ENCODE results near the gene TTLL9.
"Not testable (repeated sequence)": the region's sequence is repeated elsewhere in the genome, so short reads cannot be mapped to it uniquely, and the experiment has no call there.

The TTLL9 gene

GRCh38 chr20:31890646-31891045, 20.2 kb downstream of the TTLL9 start:
- no peak for DNase-seq

DNA sequence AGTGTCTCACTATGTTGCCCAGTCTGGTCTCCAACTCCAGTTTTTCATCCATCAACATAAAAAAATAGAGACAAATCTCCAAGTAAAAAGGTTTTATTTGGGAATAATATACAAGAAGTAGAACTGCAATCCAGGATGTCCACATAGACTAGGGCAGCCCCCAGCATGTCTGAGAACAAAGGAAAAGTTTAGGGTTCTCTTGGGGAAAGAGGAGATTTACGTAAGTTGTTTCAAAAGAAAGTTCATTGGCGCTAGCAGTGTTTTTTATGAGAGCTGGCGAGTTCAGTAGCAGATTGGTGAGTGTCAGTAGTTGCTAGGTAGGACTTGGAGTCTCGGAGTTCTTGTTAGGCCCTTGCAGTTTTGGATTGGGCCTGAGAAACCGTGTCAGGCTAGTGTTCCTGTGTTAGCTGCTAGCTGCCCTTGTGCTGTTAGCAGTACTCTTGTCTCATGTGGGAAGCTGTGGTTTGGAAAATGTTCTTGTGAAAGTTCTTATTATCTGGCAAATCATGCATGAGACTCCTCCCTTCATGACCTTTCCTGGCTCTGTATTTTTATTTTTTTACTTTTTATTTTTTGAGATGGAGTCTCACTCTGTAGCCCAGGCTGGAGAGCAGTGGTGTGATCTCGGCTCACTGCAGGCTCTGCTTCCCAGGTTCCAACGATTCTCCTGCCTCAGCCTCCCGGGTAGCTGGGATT, 24.7 kb downstream of the TTLL9 start:
- peak; percentile 33 for DNase-seq

GRCh38 chr20:31896049-31896448, 25.6 kb downstream of the TTLL9 start:
- DNase-seq = no peak

GRCh38 chr20:31897541-31897940, 27.1 kb downstream of the TTLL9 start:
- DNase-seq = no peak

- DNase-seq = no peak
These were observed 31.2 kb downstream of the TTLL9 start for GRCh38 chr20:31901615-31902014.

DNA sequence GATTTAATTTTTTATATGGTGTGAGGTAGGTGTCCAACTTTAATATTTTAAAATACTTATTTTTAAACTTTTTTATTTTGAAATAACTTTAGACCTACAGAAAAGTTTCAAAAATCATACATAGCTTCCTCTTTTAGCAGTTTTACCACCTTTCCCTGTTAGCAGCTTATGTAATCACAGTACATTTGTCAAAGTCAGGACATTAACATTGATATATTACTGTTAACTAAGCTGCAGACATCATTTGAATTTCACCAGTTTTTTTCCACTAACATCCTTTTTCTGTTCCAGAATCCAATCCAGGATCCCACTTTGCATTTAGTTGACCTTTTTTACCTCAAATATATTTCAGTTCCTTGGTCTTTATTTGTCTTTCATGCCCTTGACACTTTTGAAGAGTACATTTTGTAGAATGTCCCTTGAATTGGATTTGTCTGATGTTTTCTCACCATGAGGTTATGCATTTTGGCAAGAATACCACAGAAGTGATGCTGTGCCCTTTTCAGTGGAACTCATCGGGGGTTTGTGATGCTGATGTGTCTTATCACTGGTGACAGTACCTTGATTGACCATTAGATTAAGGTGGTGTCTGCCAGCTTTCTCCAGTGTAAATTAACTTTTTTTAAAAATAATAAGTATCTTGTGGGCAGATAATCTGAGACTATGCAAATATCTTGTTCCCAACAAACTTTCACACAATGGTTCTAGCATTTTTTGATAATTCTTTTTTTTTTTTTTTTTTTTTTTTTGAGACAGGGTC, 33.4 kb downstream of the TTLL9 start:
- DNase-seq = no peak

- DNase-seq = no peak
These were observed 35.6 kb downstream of the TTLL9 start for GRCh38 chr20:31906001-31906400.

- no peak for DNase-seq
These were observed 36.6 kb downstream of the TTLL9 start for GRCh38 chr20:31907046-31907445.

DNA sequence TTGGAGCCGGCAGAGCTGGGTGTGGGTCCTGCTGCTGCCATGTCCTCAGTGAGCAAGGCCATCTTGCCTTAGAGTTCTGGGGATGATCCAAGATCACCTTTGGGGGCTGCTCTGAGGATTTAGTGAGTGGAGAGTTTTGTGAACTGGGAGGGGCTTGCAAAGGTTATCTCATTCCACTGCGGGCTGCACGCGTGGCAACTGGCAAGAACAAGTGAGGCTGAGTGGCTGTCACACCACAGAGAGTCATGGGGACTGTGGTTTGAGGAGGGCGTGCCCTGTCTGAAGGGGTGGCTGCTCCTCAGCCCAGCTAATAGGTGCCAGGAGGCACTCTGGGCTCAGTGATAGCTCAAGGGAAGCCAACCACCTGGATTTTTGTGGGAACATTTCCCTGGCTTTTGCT, 37.6 kb downstream of the TTLL9 start:
- no peak for DNase-seq

- DNase-seq = no peak
These were observed 38.0 kb downstream of the TTLL9 start for GRCh38 chr20:31908424-31908823.

DNA sequence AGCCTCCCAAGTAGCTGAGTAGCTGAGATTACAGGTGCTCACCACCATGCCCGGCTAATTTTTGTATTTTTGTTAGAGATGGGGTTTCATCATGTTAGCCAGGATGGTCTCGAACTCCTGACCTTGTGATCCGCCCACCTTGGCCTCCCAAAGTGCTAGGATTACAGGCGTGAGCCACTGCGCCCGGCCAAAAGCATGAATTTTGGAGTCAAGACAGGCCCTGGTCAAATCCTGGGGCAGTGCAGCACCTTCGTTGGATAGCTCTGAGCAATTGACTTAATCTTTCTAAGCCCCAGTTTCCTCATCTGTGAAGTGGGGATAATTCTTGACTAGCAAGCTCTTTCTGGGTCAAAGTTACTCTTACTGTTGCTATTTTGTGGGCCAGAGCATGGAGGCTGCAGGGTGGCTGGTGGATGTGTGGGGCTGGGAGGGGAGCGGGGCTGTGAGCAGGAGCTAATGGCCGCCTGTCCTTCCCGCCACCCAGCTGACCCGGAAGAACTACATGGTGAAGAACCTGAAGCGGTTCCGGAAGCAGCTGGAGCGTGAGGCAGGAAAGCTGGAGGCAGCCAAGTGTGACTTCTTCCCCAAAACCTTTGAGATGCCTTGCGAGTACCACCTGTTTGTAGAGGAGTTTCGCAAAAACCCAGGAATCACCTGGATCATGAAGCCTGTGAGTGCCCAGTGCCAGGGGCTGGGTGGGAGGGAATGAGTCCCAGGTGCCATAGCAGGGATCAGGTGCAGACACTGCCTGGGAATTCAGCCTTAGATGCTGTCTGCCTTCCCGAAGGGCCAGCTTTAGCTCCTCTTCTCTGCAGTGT, 39.0 kb downstream of the TTLL9 start:
- no peak for DNase-seq

DNA sequence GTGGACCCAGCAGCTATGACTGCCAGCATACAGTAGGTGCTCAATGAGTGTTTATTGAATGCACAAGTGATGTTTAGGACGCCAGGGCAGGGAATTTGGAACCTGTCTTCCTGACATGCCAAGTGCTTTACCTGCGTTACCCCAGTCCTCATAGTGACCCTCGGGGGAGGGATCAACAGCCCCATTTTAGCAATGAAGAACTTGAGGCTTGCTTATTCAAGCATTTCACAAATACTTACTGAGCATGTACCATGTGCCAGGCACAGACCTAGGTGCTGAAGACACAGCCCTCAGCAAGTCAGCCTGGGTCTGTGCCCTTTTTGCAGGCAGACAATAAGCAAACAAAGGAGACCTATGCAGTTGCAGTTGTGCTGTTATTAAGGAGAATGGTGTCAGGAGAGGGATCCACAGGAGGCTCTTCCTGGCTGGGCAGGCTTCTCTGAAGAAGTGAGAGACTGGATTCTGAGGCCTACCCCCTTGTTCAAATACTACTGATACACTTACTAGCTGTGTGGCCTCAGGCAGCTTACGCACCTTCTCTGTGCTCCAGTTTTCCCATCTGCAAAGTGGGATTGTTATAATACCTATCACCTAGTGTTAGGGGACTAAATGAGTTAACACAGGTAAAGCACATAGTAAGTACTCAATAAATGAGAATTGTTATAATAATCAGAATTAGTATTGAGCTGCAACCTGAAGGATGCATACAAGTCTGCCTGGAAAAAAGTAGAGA, 39.8 kb downstream of the TTLL9 start:
- no peak for DNase-seq

GRCh38 chr20:31913431-31914157, 43.2 kb downstream of the TTLL9 start:
- DNase-seq = no peak

- no peak for DNase-seq
These were observed 43.7 kb downstream of the TTLL9 start for GRCh38 chr20:31914170-31914569.

- no peak for DNase-seq
These were observed 45.3 kb downstream of the TTLL9 start for GRCh38 chr20:31915491-31916280.

- DNase-seq = no peak
These were observed 46.3 kb downstream of the TTLL9 start for GRCh38 chr20:31916708-31917107.

- not testable (repeated sequence) for DNase-seq
These were observed 47.6 kb downstream of the TTLL9 start for GRCh38 chr20:31917962-31918412.

- no peak for DNase-seq
These were observed 48.2 kb downstream of the TTLL9 start for GRCh38 chr20:31918466-31919105.

DNA sequence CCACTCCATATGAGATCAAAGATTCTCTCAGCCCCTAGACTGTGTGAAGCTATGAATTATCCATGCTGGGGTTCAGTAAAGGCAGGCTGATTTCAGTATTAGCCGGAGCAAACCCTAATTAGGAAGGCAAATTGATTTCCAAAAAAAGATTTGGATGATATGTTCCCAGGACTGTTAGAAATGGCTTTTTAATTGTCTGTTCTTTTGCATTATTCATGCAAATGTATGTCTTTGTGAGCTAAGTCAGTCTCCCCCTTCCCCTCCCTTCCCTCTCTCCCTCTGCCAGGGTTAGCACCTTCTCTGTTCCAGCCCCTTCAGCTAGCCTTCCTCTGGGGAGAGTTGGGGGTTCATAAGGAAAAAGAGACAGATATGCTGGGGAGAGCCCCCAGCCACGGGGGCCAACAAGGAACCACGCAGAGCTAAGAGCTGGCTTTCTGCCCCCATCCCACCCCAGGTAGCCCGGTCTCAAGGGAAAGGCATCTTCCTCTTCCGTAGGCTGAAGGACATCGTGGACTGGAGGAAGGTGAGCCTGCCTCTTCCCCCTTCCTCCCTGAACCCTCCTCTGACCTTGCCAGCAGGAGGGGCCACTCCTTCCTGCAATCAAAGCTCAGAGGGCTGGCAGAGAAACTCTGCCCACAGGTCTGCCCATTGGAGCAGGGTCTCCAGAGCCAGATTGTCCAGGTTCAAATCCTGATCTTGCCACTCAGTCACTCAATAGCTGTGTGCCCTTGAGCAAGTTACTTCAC, 49.1 kb downstream of the TTLL9 start:
- DNase-seq = no peak

GRCh38 chr20:31920275-31920855, 49.9 kb downstream of the TTLL9 start:
- no peak for DNase-seq
